GM23338 (cell line): ENCODE data around the gene MAPK1. TPM values are rescaled to one million over a fixed set of nuclear protein-coding genes. Genes with fewer than 3 reads are reported as not detected.
"Not testable (repeated sequence)": the region's sequence is repeated elsewhere in the genome, so short reads cannot be mapped to it uniquely, and the experiment has no call there.

ENCODE experiments used
- ATAC-seq: fragments of 200-7000 bp; cut with Tn5 transposase; 3 replicates; pipeline ENCODE4 v1.9.1; 2020
- DNase-seq: peaks from one replicate; pipeline ENCODE4 v3.0.0-alpha.2; 2015; ENCODE audit warnings: low spot score
- H2AFZ ChIP-seq: fragments of 200-600 bp; sonication (generic); 2 replicates; pipeline ENCODE4 v1.8.0; 2016; ENCODE audit warnings: antibody characterized with exemption, mild to moderate bottlenecking, moderate library complexity
- H3F3A ChIP-seq: fragments of 200-600 bp; sonication (generic); replicated peaks from 2 replicates; pipeline ENCODE4 v1.8.0; 2017; ENCODE audit warnings: antibody characterized with exemption, mixed run types, low read depth
- H3K27ac ChIP-seq: fragments of 200-600 bp; sonication (generic); 2 replicates; pipeline ENCODE4 v1.6.1; 2016; ENCODE audit warnings: low read depth
- H3K27me3 ChIP-seq: fragments of 200-600 bp; sonication (generic); 2 replicates; pipeline ENCODE4 v1.8.0; 2016; ENCODE audit warnings: mild to moderate bottlenecking, mixed run types, moderate library complexity; ENCODE audit not compliant: insufficient read depth
- H3K36me3 ChIP-seq: fragments of 200-600 bp; sonication (generic); 2 replicates; pipeline ENCODE4 v1.8.0; 2016; ENCODE audit warnings: mild to moderate bottlenecking; ENCODE audit not compliant: insufficient read depth
- H3K4me1 ChIP-seq: fragments of 200-600 bp; sonication (generic); 2 replicates; pipeline ENCODE4 v1.8.0; 2016; ENCODE audit warnings: mild to moderate bottlenecking, moderate library complexity; ENCODE audit not compliant: insufficient read depth
- H3K4me2 ChIP-seq: fragments of 200-600 bp; sonication (generic); 2 replicates; pipeline ENCODE4 v1.7.1; 2017; ENCODE audit warnings: mixed run types
- H3K4me3 ChIP-seq: fragments of 200-600 bp; sonication (generic); 2 replicates; pipeline ENCODE4 v1.6.1; 2016; ENCODE audit warnings: mixed run types
- H3K79me2 ChIP-seq: fragments of 200-600 bp; sonication (generic); replicated peaks from 2 replicates; pipeline ENCODE4 v1.8.0; 2017; ENCODE audit warnings: mild to moderate bottlenecking; ENCODE audit not compliant: insufficient read depth
- H3K9me2 ChIP-seq: fragments of 200-600 bp; sonication (generic); 2 replicates; pipeline ENCODE4 v1.8.0; 2017; ENCODE audit not compliant: insufficient read depth
- H4K20me1 ChIP-seq: fragments of 200-600 bp; sonication (generic); replicated peaks from 2 replicates; pipeline ENCODE4 v1.8.0; 2017; ENCODE audit warnings: mild to moderate bottlenecking; ENCODE audit not compliant: insufficient read depth
- H3K27ac Mint-ChIP-seq: 2 replicates; pipeline ENCODE4 v1.8.0; 2020; ENCODE audit warnings: inconsistent platforms, mild to moderate bottlenecking, moderate library complexity, mixed read lengths
- H3K27me3 Mint-ChIP-seq: 3 replicates; pipeline ENCODE4 v1.8.0; 2022; ENCODE audit warnings: low read depth, mild to moderate bottlenecking, moderate library complexity, mixed read lengths, inconsistent platforms; ENCODE audit not compliant: insufficient read depth, poor library complexity
- H3K36me3 Mint-ChIP-seq: 3 replicates; pipeline ENCODE4 v1.8.0; 2021; ENCODE audit warnings: low read depth, mild to moderate bottlenecking, inconsistent platforms, moderate library complexity, mixed read lengths
- H3K4me1 Mint-ChIP-seq: 3 replicates; pipeline ENCODE4 v1.8.0; 2020; ENCODE audit warnings: mild to moderate bottlenecking, inconsistent platforms, mixed read lengths
- H3K4me3 Mint-ChIP-seq: 3 replicates; pipeline ENCODE4 v1.8.0; 2021; ENCODE audit warnings: moderate library complexity, mild to moderate bottlenecking, inconsistent platforms, mixed read lengths
- H3K9me3 Mint-ChIP-seq: 3 replicates; pipeline ENCODE4 v1.8.0; 2020; ENCODE audit warnings: moderate library complexity, mild to moderate bottlenecking, inconsistent platforms, mixed read lengths
- EZH2phosphoT487 ChIP-seq: fragments of 200-600 bp; sonication (generic); IDR thresholded peaks from one replicate; pipeline ENCODE4 v1.8.1; 2018; ENCODE audit warnings: antibody characterized with exemption; ENCODE audit not compliant: unreplicated experiment
- POLR2AphosphoS5 ChIP-seq: IDR thresholded peaks from 2 replicates; pipeline ENCODE4 v1.6.1; 2016; ENCODE audit warnings: antibody characterized with exemption, low read depth
- STAT1 ChIP-seq: IDR thresholded peaks from one replicate; pipeline ENCODE4 v1.6.1; 2016; ENCODE audit warnings: antibody characterized with exemption; ENCODE audit not compliant: unreplicated experiment
- ZNF331 ChIP-seq: fragments of 250-450 bp; sonication (Bioruptor Pico); IDR thresholded peaks from 2 replicates; pipeline ENCODE4 v1.5.0; 2020; ENCODE audit warnings: low read depth, mild to moderate bottlenecking, moderate library complexity
- polyA plus RNA-seq: library from polyadenylated mRNA; unstranded; fragments of >200 nt; fragmentation: Nextera tagmentation; extraction: Ambion mirVana; gene quantifications from 2 replicates; pipeline ENCODE4 v1.2.1, GENCODE V29; 2016
- total RNA-seq: library from RNA; depleted of rRNA; stranded (reverse); fragments of >200 nt; shearing (Covaris generic); gene quantifications from 2 replicates; pipeline ENCODE4 v1.2.3, GENCODE V29; 2014
- TF ChIP-seq, protein P1 (sequence below): fragments of 250-450 bp; sonication (Bioruptor Pico); IDR thresholded peaks from 2 replicates; pipeline ENCODE4 v1.5.0; 2020; ENCODE audit warnings: mild to moderate bottlenecking, moderate library complexity
- TF ChIP-seq, protein P2 (sequence below), 2 experiments: fragments of 200-600 bp in 1 of 2; sonication (generic) in 1 of 2; conservative IDR thresholded peaks; 2 replicates each; pipeline versions ENCODE4 v1.5.1 to v1.6.1; 2016 to 2017; ENCODE audit warnings: antibody characterized with exemption in 2 of 2, low read depth in 2 of 2, mild to moderate bottlenecking in 2 of 2, moderate library complexity in 1 of 2
- TF ChIP-seq, protein P3 (sequence below): IDR thresholded peaks from one replicate; pipeline ENCODE4 v1.6.1; 2018; ENCODE audit warnings: antibody characterized with exemption; ENCODE audit not compliant: unreplicated experiment

MAPK1 gene
- total and polyA plus RNA-seq, 2 experiments from 2014 or later: 17.4 to 77.5 TPM

DNA sequence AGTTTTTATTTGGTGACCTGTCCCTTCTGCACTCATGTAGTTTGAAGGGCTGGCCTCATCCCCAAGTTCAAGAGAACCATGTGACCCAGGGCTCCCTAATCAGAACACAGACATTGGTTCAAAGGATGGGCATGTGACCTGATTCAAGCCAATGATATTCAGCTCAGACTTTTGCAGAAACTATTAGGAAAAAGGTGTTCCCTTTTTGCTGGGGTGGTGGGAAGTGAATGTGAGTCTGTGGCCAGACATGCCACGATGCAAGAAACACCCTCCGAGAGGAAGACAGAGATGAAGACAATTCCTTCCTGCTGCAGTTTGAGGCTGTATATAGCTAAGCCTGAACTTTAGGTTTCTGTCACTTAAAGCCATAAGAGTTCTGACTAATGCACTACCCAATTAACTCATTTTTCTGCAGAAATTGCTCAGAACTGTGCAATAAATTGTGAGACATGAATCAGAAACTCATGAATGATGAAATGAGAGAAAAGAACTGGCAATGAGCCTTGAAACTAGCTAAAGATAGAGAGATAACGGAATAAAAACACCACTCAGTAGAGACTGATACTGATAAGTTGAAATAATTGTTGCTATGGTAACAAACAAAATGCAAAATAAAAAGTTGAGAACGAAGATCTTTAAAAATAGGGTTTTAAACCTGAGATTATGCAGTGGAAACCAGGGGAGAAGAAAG is 9.2 kb upstream of the MAPK1 start (continued):
- TF ChIP-seq, protein P1, sequence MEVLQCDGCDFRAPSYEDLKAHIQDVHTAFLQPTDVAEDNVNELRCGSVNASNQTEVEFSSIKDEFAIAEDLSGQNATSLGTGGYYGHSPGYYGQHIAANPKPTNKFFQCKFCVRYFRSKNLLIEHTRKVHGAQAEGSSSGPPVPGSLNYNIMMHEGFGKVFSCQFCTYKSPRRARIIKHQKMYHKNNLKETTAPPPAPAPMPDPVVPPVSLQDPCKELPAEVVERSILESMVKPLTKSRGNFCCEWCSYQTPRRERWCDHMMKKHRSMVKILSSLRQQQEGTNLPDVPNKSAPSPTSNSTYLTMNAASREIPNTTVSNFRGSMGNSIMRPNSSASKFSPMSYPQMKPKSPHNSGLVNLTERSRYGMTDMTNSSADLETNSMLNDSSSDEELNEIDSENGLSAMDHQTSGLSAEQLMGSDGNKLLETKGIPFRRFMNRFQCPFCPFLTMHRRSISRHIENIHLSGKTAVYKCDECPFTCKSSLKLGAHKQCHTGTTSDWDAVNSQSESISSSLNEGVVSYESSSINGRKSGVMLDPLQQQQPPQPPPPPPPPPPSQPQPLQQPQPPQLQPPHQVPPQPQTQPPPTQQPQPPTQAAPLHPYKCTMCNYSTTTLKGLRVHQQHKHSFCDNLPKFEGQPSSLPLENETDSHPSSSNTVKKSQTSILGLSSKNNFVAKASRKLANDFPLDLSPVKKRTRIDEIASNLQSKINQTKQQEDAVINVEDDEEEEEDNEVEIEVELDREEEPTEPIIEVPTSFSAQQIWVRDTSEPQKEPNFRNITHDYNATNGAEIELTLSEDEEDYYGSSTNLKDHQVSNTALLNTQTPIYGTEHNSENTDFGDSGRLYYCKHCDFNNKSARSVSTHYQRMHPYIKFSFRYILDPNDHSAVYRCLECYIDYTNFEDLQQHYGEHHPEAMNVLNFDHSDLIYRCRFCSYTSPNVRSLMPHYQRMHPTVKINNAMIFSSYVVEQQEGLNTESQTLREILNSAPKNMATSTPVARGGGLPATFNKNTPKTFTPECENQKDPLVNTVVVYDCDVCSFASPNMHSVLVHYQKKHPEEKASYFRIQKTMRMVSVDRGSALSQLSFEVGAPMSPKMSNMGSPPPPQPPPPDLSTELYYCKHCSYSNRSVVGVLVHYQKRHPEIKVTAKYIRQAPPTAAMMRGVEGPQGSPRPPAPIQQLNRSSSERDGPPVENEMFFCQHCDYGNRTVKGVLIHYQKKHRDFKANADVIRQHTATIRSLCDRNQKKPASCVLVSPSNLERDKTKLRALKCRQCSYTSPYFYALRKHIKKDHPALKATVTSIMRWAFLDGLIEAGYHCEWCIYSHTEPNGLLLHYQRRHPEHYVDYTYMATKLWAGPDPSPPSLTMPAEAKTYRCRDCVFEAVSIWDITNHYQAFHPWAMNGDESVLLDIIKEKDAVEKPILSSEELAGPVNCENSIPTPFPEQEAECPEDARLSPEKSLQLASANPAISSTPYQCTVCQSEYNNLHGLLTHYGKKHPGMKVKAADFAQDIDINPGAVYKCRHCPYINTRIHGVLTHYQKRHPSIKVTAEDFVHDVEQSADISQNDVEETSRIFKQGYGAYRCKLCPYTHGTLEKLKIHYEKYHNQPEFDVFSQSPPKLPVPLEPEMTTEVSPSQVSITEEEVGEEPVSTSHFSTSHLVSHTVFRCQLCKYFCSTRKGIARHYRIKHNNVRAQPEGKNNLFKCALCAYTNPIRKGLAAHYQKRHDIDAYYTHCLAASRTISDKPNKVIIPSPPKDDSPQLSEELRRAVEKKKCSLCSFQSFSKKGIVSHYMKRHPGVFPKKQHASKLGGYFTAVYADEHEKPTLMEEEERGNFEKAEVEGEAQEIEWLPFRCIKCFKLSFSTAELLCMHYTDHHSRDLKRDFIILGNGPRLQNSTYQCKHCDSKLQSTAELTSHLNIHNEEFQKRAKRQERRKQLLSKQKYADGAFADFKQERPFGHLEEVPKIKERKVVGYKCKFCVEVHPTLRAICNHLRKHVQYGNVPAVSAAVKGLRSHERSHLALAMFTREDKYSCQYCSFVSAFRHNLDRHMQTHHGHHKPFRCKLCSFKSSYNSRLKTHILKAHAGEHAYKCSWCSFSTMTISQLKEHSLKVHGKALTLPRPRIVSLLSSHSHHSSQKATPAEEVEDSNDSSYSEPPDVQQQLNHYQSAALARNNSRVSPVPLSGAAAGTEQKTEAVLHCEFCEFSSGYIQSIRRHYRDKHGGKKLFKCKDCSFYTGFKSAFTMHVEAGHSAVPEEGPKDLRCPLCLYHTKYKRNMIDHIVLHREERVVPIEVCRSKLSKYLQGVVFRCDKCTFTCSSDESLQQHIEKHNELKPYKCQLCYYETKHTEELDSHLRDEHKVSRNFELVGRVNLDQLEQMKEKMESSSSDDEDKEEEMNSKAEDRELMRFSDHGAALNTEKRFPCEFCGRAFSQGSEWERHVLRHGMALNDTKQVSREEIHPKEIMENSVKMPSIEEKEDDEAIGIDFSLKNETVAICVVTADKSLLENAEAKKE (CRISPR knock-in tag): no peak
- no peak for TF ChIP-seq EZH2phosphoT487
- TF ChIP-seq, protein P2, sequence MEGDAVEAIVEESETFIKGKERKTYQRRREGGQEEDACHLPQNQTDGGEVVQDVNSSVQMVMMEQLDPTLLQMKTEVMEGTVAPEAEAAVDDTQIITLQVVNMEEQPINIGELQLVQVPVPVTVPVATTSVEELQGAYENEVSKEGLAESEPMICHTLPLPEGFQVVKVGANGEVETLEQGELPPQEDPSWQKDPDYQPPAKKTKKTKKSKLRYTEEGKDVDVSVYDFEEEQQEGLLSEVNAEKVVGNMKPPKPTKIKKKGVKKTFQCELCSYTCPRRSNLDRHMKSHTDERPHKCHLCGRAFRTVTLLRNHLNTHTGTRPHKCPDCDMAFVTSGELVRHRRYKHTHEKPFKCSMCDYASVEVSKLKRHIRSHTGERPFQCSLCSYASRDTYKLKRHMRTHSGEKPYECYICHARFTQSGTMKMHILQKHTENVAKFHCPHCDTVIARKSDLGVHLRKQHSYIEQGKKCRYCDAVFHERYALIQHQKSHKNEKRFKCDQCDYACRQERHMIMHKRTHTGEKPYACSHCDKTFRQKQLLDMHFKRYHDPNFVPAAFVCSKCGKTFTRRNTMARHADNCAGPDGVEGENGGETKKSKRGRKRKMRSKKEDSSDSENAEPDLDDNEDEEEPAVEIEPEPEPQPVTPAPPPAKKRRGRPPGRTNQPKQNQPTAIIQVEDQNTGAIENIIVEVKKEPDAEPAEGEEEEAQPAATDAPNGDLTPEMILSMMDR (conservative IDR thresholded peaks at IDR 0.05; ENCODE audit: low read depth in 2 of 2): no peak
- TF ChIP-seq, protein P3, sequence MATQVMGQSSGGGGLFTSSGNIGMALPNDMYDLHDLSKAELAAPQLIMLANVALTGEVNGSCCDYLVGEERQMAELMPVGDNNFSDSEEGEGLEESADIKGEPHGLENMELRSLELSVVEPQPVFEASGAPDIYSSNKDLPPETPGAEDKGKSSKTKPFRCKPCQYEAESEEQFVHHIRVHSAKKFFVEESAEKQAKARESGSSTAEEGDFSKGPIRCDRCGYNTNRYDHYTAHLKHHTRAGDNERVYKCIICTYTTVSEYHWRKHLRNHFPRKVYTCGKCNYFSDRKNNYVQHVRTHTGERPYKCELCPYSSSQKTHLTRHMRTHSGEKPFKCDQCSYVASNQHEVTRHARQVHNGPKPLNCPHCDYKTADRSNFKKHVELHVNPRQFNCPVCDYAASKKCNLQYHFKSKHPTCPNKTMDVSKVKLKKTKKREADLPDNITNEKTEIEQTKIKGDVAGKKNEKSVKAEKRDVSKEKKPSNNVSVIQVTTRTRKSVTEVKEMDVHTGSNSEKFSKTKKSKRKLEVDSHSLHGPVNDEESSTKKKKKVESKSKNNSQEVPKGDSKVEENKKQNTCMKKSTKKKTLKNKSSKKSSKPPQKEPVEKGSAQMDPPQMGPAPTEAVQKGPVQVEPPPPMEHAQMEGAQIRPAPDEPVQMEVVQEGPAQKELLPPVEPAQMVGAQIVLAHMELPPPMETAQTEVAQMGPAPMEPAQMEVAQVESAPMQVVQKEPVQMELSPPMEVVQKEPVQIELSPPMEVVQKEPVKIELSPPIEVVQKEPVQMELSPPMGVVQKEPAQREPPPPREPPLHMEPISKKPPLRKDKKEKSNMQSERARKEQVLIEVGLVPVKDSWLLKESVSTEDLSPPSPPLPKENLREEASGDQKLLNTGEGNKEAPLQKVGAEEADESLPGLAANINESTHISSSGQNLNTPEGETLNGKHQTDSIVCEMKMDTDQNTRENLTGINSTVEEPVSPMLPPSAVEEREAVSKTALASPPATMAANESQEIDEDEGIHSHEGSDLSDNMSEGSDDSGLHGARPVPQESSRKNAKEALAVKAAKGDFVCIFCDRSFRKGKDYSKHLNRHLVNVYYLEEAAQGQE: no peak
- TF ChIP-seq STAT1: no peak
- TF ChIP-seq POLR2AphosphoS5: no peak
- TF ChIP-seq ZNF331 (CRISPR knock-in tag): no peak

DNA sequence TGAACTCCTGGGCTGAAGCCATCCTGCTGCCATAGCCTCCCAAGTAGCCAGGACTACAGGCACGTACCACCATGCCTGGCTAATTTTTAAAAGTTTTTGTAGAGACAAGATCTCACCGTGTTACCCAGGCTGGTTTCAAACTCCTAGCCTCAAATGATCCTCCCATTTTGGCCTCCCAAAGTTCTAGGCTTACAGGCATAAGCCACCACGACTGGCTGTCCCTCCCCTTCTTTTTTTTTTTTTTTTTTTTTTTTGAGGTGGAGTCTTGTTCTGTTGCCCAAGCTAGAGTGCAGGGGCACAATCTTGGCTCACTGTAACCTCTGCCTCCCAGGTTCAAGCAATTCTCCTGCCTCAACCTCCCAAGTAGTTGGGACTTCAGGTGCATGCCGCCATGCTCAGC is 7.5 kb upstream of the MAPK1 start:
- not testable (repeated sequence) for H3K27me3 ChIP-seq

More for the DNA sequence above, 7.5 kb upstream of the MAPK1 start:
- H3K79me2 ChIP-seq, ATAC-seq, H3K27ac Mint-ChIP-seq, H2AFZ ChIP-seq, H3K4me1 Mint-ChIP-seq, H3K4me1 ChIP-seq, H3K27me3 Mint-ChIP-seq, H3K4me3 Mint-ChIP-seq, H3F3A ChIP-seq, H3K27ac ChIP-seq, H3K9me2 ChIP-seq, H3K4me3 ChIP-seq, H4K20me1 ChIP-seq, H3K9me3 Mint-ChIP-seq, DNase-seq, H3K36me3 ChIP-seq, H3K4me2 ChIP-seq, H3K36me3 Mint-ChIP-seq: not testable (repeated sequence)
